OCI-LY1 (cell line): ENCODE results near the gene SLC35D2.

Experiments used
- EZH2 ChIP-seq: fragments of 200-600 bp; sonication (generic), shearing (Covaris generic); IDR thresholded peaks from 2 replicates; pipeline ENCODE4 v1.8.0; 2017; ENCODE audit warnings: borderline replicate concordance, mixed run types, mild to moderate bottlenecking, antibody characterized with exemption, low read length, moderate library complexity, mixed read lengths
- TF ChIP-seq, protein P1 (sequence below): fragments of 200-600 bp; sonication (generic), shearing (Covaris generic); IDR thresholded peaks from 2 replicates; pipeline ENCODE4 v1.5.1; 2017; ENCODE audit warnings: mild to moderate bottlenecking, antibody characterized with exemption, low read length, moderate library complexity, mixed read lengths

DNA sequence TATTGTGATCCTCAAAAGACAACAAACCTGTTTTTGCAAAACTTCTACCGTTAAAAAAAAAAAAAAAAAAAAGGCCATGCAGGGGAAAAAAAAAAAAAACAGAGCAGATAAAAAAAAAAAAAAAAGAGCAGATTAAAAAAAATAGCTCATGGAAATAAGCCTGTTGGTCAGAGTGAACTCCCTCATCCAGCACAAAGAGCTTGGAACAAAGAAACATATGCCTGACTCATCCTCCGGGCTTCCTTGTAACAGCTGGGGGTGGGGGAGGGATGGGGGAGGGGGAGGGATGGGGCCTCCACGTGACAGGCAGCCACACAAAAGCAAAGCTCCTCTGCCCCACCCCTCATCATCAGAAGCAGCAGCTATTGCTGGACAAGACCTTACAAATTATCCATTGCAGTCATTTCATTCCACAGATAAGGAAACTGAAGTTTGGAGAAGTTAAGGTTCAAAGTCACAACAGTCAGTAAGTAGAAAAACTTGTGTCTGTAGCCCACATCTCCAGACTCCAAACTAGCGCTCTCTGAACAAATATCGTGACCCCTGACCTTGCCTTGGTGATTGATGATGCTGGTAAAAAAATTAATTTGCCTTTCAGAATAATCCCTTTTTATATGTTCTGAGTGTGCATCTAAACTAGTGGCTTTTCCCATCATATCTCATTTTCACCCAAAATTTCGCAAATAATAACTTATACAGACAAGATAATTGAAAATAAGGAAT lies 38.9 kb downstream of the SLC35D2 start:
- no peak for TF ChIP-seq EZH2
- TF ChIP-seq, protein P1, sequence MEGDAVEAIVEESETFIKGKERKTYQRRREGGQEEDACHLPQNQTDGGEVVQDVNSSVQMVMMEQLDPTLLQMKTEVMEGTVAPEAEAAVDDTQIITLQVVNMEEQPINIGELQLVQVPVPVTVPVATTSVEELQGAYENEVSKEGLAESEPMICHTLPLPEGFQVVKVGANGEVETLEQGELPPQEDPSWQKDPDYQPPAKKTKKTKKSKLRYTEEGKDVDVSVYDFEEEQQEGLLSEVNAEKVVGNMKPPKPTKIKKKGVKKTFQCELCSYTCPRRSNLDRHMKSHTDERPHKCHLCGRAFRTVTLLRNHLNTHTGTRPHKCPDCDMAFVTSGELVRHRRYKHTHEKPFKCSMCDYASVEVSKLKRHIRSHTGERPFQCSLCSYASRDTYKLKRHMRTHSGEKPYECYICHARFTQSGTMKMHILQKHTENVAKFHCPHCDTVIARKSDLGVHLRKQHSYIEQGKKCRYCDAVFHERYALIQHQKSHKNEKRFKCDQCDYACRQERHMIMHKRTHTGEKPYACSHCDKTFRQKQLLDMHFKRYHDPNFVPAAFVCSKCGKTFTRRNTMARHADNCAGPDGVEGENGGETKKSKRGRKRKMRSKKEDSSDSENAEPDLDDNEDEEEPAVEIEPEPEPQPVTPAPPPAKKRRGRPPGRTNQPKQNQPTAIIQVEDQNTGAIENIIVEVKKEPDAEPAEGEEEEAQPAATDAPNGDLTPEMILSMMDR: no peak
